ENCODE measurements around the gene AJAP1.

Gene AJAP1

GRCh38 chr1:4633346-4633745 is 21.1 kb upstream of the AJAP1 start:
- DNase-seq: no peak

DNA sequence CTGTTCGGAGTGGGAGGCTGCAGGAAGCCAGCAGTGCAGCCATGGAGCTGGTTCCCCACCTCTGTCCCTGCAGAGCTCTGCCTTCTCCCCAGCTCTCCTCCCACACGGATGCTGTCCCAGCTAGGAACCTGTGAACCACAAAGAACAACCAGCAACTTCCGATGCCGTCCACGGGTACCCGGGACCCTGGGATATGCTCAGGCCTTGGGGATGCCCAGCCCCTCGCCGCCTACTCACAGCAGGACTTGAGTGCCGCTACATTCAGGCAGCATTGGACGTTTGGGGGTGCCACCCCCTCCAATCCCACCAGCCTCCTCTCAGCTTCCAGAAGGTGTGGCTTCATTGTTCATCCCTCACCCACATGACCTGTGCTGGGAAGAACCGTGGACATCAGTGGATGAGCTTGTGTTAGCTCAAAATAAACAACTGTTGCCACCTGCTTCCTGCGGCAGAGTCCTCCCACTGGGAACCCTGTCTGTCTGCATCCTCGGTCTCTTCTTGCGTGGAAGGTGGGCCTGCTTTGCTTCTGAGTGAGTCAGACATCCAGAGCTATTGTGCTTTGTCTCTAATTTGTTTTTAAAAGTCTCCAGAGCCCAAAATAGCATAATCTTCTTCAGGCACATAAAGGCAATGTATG is 20.1 kb upstream of the AJAP1 start:
- DNase-seq: no peak

DNA sequence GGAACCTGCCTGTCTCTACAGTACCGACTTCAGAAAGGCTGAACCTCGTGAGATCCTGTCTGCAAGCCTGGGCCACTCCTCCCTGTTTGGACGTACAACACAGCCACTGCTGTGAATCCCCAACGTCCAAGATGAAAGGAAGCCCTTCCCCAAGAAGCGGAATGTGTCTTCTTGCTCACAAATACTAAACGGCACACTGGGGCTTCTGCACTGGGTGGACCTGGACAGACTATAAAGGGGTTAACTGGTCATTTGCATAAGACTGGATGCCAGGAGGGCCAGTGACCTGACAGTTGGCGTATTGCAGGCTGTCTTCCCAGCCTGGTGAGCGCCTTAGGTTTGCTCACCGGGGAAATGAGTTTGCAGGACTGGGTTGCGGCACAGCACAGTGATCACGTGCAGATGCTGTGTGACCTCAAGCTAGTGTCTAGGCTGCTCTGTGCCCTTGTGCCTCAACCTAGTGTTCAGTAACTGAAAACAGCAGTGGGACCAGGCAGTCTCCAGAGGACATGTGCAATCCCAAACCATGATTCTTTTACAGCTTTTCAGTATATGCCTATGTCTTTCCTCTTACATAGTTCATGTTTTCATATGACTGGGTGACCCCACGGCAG is 19.5 kb upstream of the AJAP1 start:
- no peak for DNase-seq

DNA sequence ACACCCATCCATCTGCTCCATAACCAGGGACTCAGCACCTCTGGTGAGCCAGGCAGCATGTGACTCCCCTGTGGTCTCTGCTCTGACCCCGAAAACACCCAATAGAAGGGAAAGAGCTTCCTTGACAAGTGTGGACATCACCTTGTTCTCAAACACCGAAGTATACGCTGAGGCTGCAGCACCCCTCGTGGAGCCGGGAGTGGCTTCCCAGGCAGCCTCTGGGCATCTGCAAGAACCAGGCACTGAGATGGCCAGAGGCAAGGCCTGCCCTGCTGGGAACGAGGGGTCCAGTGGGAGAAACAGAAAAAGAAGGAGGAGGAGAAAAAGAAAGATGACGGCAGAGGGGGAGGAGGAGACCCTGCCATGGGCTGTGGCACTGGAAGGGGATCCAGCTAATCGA is 18.2 kb upstream of the AJAP1 start:
- DNase-seq: no peak

DNA sequence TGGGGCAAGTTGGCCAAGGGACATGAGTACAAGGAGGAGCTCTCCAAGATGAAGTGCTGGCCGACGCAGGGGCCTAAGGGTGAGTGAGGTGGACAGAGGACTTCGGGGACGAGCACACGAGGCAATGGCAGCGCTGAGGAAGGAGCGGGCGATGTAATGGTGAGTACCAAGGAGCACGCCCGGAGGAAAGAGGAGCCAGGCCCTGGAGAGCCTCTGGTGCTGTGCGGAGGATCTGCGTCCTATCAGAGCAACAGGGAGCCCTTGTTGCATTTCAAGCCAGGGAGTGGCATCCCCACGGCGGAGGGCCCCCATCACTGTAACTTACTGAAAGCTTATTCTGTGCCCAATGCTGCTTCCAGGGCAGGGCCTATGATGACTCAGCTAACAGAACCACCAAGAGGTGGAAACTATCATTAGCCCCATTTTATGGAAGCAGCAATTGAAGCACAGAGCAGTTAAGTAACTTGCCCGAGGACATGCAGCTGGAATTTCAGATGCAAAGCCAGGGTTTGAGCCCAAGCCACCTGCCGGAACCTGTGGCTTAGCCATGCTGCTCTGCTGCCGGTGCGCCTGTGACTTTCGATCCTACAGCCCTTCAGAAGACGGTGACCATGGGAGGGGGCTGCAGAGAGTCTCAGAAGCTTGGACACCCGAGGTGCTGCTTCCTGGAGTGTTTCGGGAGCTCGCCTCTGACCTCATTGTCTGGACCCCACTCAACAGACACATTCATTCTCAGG is 17.6 kb upstream of the AJAP1 start:
- DNase-seq: no peak

DNA sequence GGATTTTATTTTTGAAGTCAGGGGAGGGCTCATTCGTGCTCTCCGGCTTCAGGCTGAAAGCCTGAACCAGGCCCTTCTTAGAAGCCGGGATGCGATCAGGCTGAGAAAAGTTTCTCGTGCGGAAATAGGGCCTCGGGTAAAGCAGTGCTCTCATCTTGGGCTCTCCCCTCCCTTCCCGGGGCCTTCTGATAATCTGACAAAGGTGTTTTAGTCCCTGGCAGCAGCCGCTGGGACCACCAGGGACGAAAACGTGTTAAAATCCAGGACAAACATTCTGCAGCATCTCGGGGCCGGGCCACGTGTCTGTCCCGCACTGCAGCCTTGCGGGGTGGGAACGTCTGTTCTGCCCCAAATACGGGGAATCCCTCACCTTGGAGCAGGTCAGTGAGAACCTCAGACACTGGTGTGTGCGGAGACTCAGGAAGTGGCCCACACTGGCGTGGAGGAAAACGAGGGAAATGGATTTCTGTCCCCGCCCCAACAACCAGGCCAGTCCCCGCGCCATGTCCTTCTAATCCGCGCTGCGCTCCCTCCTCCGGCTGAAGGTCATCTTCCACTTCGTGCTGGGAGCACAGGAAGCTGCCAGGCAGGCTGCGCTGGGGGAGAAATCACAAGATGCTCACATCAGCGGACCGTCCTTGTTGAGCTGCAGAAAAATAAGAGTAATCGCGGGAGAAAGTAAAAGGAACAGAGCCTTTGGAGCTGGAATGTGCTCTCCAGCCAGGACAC is 16.6 kb upstream of the AJAP1 start:
- DNase-seq: no peak

DNA sequence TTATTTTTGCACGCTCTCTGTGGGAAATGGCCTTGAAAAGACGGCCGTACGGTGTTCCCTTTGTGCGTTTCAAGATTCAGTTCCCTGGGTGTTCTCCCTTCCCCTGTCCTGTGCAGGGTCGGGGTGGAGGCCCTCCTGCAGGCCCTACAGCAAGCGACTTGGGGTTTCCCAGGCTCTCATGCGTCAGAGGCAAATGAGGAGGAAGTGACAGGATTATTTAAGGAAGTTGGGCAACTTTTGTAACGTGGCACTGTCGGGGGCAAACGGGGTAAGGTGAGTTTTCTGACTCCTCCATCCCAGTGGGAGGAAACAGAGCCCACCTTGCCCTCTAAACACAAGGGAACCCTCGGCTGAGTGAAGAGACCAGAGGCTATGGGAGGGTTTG is 16.1 kb upstream of the AJAP1 start:
- DNase-seq: no peak

GRCh38 chr1:4640931-4641330 is 13.5 kb upstream of the AJAP1 start:
- no peak for DNase-seq

DNA sequence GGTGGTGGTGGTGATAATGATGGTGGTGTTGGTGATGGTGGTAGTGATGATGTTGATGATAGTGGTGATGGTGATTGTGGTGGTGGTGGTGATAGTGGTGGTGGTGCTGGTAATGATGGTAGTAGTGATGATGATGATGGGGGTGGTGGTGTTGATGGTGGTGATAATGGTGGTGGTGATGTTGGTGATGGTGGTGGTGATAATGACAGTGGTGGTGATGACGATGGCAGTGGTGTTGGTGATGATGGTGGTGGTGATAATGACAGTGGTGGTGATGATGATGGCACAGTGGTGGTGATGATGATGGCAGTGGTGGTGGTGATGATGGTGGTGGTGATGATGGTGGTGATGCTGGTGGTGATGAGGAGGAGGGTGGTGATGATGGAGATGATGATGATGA is 7.0 kb upstream of the AJAP1 start:
- DNase-seq: no peak

DNA sequence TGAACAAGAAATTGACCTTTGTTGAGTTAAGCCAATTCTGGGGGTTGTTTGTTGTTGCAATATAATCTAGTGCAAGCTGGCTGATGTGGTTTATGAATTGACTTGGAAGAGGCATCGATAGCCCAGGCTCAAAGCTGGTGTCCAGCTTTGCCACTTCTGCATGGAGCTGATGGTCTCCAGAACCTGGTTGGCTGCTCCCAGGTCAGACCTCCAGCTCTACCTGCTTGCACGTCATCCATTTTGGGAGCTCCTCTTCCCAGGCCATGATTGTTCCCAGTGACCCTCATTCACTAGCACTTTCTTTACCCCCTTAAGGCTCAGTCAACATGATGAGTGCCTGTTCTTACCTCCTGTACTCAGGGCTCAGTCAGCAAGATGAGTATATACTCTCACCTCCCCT is 5.8 kb upstream of the AJAP1 start:
- no peak for DNase-seq

DNA sequence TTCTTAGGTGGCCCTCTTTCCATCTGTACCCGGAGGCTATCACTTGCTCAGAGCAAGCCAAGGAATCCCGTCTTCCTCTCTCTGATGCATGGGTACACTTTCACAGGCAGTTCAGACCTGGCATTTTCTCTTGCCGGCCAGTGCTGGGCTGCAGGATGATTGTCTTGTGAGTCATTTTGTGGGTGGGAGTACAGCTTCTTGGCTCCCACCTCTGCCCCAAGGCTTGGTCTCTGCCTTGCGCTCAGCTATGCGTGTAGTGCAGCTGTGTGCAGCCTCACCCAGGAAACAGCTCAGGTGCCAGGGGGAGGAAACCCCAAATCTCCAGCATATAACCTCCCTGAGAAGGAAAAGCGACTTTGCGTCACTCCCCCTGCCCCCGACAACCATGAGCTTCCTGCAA is 3.9 kb upstream of the AJAP1 start:
- DNase-seq: no peak

- DNase-seq: no peak
Observed at GRCh38 chr1:4650981-4651380, 3.4 kb upstream of the AJAP1 start.

DNA sequence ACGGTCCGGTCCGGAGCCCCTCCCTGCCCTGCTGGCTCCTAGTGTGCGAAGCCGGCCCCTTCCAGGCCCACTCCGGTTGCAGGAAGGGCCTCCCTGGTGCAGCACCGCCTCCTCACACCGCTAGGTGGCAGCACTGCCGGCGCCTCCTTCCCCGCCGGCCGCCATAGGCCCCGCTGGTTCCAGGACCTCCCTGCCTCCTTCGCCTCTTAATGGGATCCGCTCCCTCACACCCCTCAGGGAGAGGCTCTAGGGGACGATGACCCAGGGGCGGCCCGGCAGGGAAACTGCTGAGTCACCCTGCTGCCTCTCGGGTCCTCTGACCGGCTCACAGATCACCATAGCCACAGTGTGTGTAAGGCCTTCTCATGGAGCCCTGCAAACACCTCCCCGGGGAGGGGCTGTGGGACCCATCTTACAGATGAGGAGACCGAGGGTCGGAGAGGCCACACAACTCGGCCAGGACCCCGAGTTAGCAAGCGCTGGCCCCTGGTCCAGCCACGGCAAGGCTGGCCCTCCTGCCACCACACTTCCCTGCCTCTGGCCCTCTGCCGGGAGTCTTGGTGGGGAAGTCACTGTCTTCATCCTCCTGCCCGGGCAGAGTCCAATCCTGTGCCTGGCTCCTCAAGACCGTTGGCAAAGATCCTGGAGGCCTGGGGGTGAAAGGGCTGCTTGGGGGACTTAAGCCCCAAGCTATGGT is 1.6 kb upstream of the AJAP1 start:
- peak; percentile 66 for DNase-seq

- DNase-seq: no peak
Observed at GRCh38 chr1:4653328-4653660, 1.1 kb upstream of the AJAP1 start.

DNA sequence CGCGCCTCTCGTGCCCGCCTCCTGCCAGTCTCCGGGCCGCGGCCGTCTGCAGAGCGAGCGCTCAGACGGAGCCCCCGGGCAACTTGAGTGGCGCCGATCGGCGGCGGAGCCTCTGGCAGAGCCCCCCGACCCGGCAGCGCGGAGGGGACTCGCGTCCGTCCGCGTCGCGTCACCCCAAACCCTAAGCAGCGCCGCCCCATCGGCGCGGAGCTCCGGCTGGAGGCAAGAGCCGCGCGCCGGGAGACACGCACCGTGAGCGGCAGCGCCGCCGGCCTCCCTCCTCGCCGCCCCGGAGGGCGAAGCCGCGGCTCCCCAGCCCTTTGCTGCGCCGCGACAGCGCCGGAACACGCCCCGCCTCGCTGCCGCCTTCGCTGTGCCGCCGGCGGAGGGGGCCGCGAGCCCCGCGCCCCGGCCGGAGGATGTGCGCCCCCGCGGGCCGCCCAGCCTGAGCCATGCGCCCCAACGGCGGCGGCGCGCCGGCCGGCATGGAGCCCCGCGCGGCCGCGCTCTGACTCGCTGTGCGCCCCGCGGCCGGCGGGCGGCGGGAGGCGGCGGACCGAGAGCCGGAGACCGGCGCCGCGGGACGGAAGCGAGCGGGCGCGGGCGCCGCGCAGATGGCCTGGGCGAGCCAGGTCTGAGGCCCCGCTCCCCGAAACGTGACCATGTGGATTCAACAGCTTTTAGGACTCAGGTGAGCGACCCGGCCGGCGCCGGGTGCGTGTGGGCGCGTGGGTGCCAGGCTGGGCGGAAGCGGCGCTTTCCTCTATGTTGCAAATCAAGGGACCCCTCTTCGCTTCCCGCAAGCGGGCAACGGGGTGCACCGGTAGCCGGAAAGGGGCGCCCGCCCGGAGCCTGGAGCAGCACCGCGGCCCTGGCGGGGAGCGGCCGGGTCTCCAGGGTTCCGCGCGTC is 610 bp downstream of the AJAP1 start:
- no peak for DNase-seq

- DNase-seq: no peak
Observed at GRCh38 chr1:4655674-4656532, 1.5 kb downstream of the AJAP1 start.

GRCh38 chr1:4656533-4657140 is 2.2 kb downstream of the AJAP1 start:
- no peak for DNase-seq

GRCh38 chr1:4657244-4657789 is 2.9 kb downstream of the AJAP1 start:
- DNase-seq: no peak

DNA sequence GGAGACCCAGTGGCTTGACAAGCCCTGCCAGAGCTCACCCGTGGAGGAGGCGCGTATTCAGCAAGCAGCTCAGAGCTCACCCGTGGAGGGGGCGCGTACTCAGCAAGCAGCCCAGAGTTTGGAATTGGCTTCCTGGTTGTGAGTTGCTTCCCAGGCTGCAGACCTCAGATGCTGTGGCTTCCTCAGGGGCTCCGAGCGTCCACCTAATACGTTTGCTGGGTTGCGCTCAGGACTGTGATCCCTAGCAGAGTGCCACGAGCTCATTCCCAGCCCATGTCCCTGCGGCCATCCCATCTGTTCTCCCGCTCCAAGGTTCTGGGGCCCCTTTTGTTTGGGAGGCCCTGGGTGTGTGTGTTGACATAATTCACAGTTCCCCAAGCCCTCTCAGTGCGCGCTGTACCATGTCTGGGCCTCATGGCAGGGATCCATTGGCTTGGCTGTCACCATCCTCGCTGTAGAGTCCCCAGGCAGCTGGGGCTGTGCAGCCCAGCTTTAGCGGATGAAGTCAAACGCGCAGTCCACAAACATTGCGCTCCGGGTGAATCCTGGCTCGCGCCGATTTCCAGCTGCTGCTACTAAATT is 3.6 kb downstream of the AJAP1 start:
- no peak for DNase-seq

Data from stimulated activated CD4-positive, alpha-beta T cell treated with anti-CD3 and anti-CD28 coated beads, Interleukin-4, amount 100 ng/mL, for 1 hour (primary cell).